PFSK-1 (cell line): ENCODE results near the gene DEFB132.

Experiments used
- POLR2AphosphoS5 ChIP-seq: IDR thresholded peaks from 2 replicates; pipeline ENCODE4 v1.6.1; 2012; ENCODE audit warnings: low read depth, mild to moderate bottlenecking, control low read depth, low read length, moderate library complexity
- SIN3A ChIP-seq: IDR thresholded peaks from 2 replicates; pipeline ENCODE4 v1.6.1; 2012; ENCODE audit warnings: mild to moderate bottlenecking, low read length, moderate library complexity, borderline replicate concordance; ENCODE audit not compliant: insufficient read depth
- TF ChIP-seq, protein P1 (sequence below), 2 experiments: IDR thresholded peaks; 2 replicates each; pipeline versions ENCODE4 v1.6.1 to v1.8.0; 2011 to 2012; ENCODE audit warnings: low read depth in 2 of 2, low read length in 2 of 2, control low read depth in 1 of 2, inconsistent platforms in 1 of 2, mild to moderate bottlenecking in 1 of 2, moderate library complexity in 1 of 2; ENCODE audit not compliant: insufficient read depth in 1 of 2

DNA sequence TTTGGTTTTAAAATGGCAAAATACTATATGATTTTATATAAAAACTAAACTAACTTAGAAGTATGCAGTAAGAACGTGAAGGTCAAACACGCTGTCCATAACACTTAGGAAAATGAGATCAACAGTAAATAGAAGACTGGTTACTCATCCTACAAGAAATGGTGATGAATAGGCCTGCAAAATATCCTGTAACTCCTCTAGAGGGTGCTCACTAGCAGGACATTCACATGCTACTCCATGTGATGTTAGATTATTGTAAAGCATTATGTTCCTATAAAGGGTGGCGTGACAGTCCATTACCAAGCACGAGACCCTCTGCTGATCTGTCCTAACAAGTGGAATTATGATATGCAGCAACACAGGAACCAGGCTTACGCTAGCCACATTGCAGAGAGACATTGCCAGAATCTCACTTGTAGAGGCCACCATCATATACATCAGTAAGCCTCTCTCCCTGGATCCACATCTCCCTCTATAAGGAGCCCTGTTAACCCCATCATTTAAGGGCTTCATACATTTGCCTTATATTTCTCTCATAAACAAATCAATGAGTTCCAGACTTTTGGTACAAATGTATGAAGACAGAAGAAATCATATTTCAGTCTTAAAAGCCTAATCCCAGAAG lies 48.5 kb upstream of the DEFB132 start:
- TF ChIP-seq SIN3A, result no peak
- no peak for TF ChIP-seq POLR2AphosphoS5
- TF ChIP-seq, protein P1, sequence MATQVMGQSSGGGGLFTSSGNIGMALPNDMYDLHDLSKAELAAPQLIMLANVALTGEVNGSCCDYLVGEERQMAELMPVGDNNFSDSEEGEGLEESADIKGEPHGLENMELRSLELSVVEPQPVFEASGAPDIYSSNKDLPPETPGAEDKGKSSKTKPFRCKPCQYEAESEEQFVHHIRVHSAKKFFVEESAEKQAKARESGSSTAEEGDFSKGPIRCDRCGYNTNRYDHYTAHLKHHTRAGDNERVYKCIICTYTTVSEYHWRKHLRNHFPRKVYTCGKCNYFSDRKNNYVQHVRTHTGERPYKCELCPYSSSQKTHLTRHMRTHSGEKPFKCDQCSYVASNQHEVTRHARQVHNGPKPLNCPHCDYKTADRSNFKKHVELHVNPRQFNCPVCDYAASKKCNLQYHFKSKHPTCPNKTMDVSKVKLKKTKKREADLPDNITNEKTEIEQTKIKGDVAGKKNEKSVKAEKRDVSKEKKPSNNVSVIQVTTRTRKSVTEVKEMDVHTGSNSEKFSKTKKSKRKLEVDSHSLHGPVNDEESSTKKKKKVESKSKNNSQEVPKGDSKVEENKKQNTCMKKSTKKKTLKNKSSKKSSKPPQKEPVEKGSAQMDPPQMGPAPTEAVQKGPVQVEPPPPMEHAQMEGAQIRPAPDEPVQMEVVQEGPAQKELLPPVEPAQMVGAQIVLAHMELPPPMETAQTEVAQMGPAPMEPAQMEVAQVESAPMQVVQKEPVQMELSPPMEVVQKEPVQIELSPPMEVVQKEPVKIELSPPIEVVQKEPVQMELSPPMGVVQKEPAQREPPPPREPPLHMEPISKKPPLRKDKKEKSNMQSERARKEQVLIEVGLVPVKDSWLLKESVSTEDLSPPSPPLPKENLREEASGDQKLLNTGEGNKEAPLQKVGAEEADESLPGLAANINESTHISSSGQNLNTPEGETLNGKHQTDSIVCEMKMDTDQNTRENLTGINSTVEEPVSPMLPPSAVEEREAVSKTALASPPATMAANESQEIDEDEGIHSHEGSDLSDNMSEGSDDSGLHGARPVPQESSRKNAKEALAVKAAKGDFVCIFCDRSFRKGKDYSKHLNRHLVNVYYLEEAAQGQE (IDR thresholded peaks at IDR 0.05; ENCODE audit: insufficient read depth in 1 of 2, low read depth in 2 of 2, low read length in 2 of 2), result no peak
